NCI-H226 (cell line): ENCODE results near the gene LLGL2.

Source experiments
- DNase-seq: peaks from one replicate; pipeline ENCODE4 v3.0.0-alpha.2; 2015

LLGL2 gene

GRCh38 chr17:75552425-75553294 is 27.2 kb downstream of the LLGL2 start:
- peak; percentile 69 for DNase-seq

- DNase-seq: no peak
Measured at GRCh38 chr17:75553295-75554110, 28.0 kb downstream of the LLGL2 start.

GRCh38 chr17:75555679-75556153 is 30.2 kb downstream of the LLGL2 start:
- DNase-seq: no peak

GRCh38 chr17:75557075-75557851 is 31.8 kb downstream of the LLGL2 start:
- peak; percentile 89 for DNase-seq

GRCh38 chr17:75557852-75558665 is 32.6 kb downstream of the LLGL2 start:
- no peak for DNase-seq

GRCh38 chr17:75558666-75559530 is 33.4 kb downstream of the LLGL2 start:
- no peak for DNase-seq

GRCh38 chr17:75559958-75560533 is 34.5 kb downstream of the LLGL2 start:
- no peak for DNase-seq

- DNase-seq: peak; percentile 60
Measured at GRCh38 chr17:75561927-75562603, 36.6 kb downstream of the LLGL2 start.

- DNase-seq: no peak
Measured at GRCh38 chr17:75563063-75563758, 37.7 kb downstream of the LLGL2 start.

- DNase-seq: no peak
Measured at GRCh38 chr17:75564195-75564594, 38.7 kb downstream of the LLGL2 start.

GRCh38 chr17:75565066-75565465 is 39.6 kb downstream of the LLGL2 start:
- peak; percentile 26 for DNase-seq

- DNase-seq: no peak
Measured at GRCh38 chr17:75565618-75566017, 40.1 kb downstream of the LLGL2 start.

GRCh38 chr17:75566416-75566815 is 40.9 kb downstream of the LLGL2 start:
- no peak for DNase-seq

- no peak for DNase-seq
Measured at GRCh38 chr17:75566834-75567233, 41.3 kb downstream of the LLGL2 start.

GRCh38 chr17:75568412-75569255 is 43.1 kb downstream of the LLGL2 start:
- DNase-seq: no peak

- DNase-seq: no peak
Measured at GRCh38 chr17:75570034-75570676, 44.7 kb downstream of the LLGL2 start.

GRCh38 chr17:75570772-75571171 is 45.3 kb downstream of the LLGL2 start:
- no peak for DNase-seq
